A549 (cell line): Measurements from ENCODE around the gene ACER2. TPM values are rescaled to one million over a fixed set of nuclear protein-coding genes. Genes with fewer than 3 reads are reported as not detected.

Source experiments
- ATAC-seq, 2 experiments: fragments of 200-7000 bp in 1 of 2; fragments of >200 bp in 1 of 2; cut with Nextera tagmentation in 1 of 2; cut with Tn5 transposase in 1 of 2; 3 replicates each; pipeline versions ENCODE4 v1.8.0 to v1.9.1; 2018 to 2020; ENCODE audit warnings: mild to moderate bottlenecking in 1 of 2, moderate library complexity in 1 of 2
- CTCF ChIA-PET: fragments of 300-600 bp; sonication (Branson Sonifier 250); formaldehyde crosslinking; extraction: SDS; loops from one replicate; lab custom pipeline; 2021; ENCODE audit warnings: antibody characterized with exemption, inconsistent platforms; lab: Yijun Ruan, JAX
- POLR2A ChIA-PET: fragments of 350-600 bp; formaldehyde crosslinking; extraction: SDS; loops from one replicate; lab custom pipeline; 2021; ENCODE audit warnings: antibody characterized with exemption, inconsistent platforms; lab: Yijun Ruan, JAX
- DNase-seq, 2 experiments: peaks; one replicate each; pipeline versions ENCODE4 v3.0.0 to v3.0.0-alpha.2; 2011 to 2016; ENCODE audit warnings: low read depth in 1 of 2, low spot score in 1 of 2
- FAIRE-seq: peaks from 2 replicates; lab custom pipeline; 2011; peaks lifted over from hg19 to GRCh38; lab: Jason Lieb, UNC
- H3K27ac ChIP-seq, 2 experiments: fragments of >200 bp; sonication (Bioruptor Twin); formaldehyde crosslinking; 3 replicates each; pipeline ENCODE4 v1.5.1; 2016 to 2017
- H3K4me1 ChIP-seq: fragments of >200 bp; sonication (Bioruptor Twin); formaldehyde crosslinking; 3 replicates; pipeline ENCODE4 v1.6.1; 2016
- H3K4me2 ChIP-seq: fragments of >200 bp; sonication (Bioruptor Twin); formaldehyde crosslinking; 3 replicates; pipeline ENCODE4 v1.6.1; 2016
- H3K4me3 ChIP-seq: fragments of >200 bp; sonication (Bioruptor Twin); formaldehyde crosslinking; 3 replicates; pipeline ENCODE4 v1.5.1; 2016
- H3K9me3 ChIP-seq: fragments of >200 bp; sonication (Bioruptor Twin); formaldehyde crosslinking; 3 replicates; pipeline ENCODE4 v1.6.1; 2016
- BHLHE40 ChIP-seq: IDR thresholded peaks from 2 replicates; pipeline ENCODE4 v1.6.1; 2012; ENCODE audit warnings: low read depth, low read length, inconsistent platforms
- CHD2 ChIP-seq: fragments of 150-350 bp; IDR thresholded peaks from 2 replicates; pipeline ENCODE4 v1.6.1; 2014; ENCODE audit warnings: low read length; ENCODE audit not compliant: partially characterized antibody
- CHD4 ChIP-seq: fragments of 200-600 bp; sonication (generic); IDR thresholded peaks from 2 replicates; pipeline ENCODE4 v1.6.1; 2016; ENCODE audit warnings: antibody characterized with exemption, mild to moderate bottlenecking, borderline replicate concordance
- ELK1 ChIP-seq: fragments of 150-350 bp; IDR thresholded peaks from 2 replicates; pipeline ENCODE4 v1.6.1; 2014; ENCODE audit warnings: low read depth, mild to moderate bottlenecking, low read length
- EP300 ChIP-seq, 2 experiments: fragments of >200 bp; sonication (Bioruptor Twin); formaldehyde crosslinking; IDR thresholded peaks; 2 replicates in 1 of 2; 3 replicates in 1 of 2; pipeline ENCODE4 v1.6.1; 2016 to 2017
- FOSB ChIP-seq: fragments of 250-450 bp; sonication (Bioruptor Pico); IDR thresholded peaks from 2 replicates; pipeline ENCODE4 v1.5.0; 2020; ENCODE audit warnings: mild to moderate bottlenecking, moderate library complexity
- HMGXB4 ChIP-seq: fragments of 250-450 bp; sonication (Bioruptor Pico); IDR thresholded peaks from 2 replicates; pipeline ENCODE4 v1.5.0; 2021; ENCODE audit warnings: mild to moderate bottlenecking, moderate library complexity, borderline replicate concordance
- MAFK ChIP-seq: fragments of 450-650 bp; IDR thresholded peaks from 2 replicates; pipeline ENCODE4 v1.6.1; 2014; ENCODE audit not compliant: partially characterized antibody
- MAX ChIP-seq: IDR thresholded peaks from 2 replicates; pipeline ENCODE4 v1.6.1; 2012
- NFE2L2 ChIP-seq: fragments of 150-350 bp; conservative IDR thresholded peaks from 2 replicates; pipeline ENCODE4 v1.6.1; 2014; ENCODE audit warnings: low read length
- NPAS2 ChIP-seq: fragments of 250-450 bp; sonication (Bioruptor Pico); IDR thresholded peaks from 2 replicates; pipeline ENCODE4 v1.8.0; 2022; ENCODE audit warnings: mild to moderate bottlenecking, moderate library complexity, borderline replicate concordance
- NR3C1 ChIP-seq: fragments of >200 bp; sonication (Bioruptor Twin); formaldehyde crosslinking; IDR thresholded peaks from 3 replicates; pipeline ENCODE4 v1.6.1; 2017
- PBX3 ChIP-seq: IDR thresholded peaks from 2 replicates; pipeline ENCODE4 v1.6.1; 2012
- POLR2AphosphoS2 ChIP-seq: conservative IDR thresholded peaks from 2 replicates; pipeline ENCODE4 v1.6.1; 2012; ENCODE audit warnings: low read length, improper control_type of control experiment, inconsistent platforms
- RFX5 ChIP-seq: fragments of 450-650 bp; IDR thresholded peaks from 2 replicates; pipeline ENCODE4 v1.7.1; 2014; ENCODE audit warnings: antibody characterized with exemption, mild to moderate bottlenecking, moderate library complexity
- SREBF2 ChIP-seq: fragments of 450-650 bp; IDR thresholded peaks from 2 replicates; pipeline ENCODE4 v1.6.1; 2014; ENCODE audit warnings: mild to moderate bottlenecking, moderate library complexity
- TP53 ChIP-seq: fragments of 250-450 bp; sonication (Bioruptor Pico); IDR thresholded peaks from 2 replicates; pipeline ENCODE4 v1.5.0; 2021; ENCODE audit warnings: mild to moderate bottlenecking, moderate library complexity
- USF2 ChIP-seq: fragments of 450-650 bp; IDR thresholded peaks from 2 replicates; pipeline ENCODE4 v1.6.1; 2014; ENCODE audit warnings: antibody characterized with exemption
- ZC3H11A ChIP-seq: fragments of 450-650 bp; IDR thresholded peaks from 2 replicates; pipeline ENCODE4 v1.6.1; 2014; ENCODE audit warnings: antibody characterized with exemption, mild to moderate bottlenecking
- ZFP36 ChIP-seq: fragments of 450-650 bp; IDR thresholded peaks from 2 replicates; pipeline ENCODE4 v1.6.1; 2014; ENCODE audit warnings: borderline replicate concordance; ENCODE audit not compliant: partially characterized antibody
- ZNF302 ChIP-seq: fragments of 250-450 bp; sonication (Bioruptor Pico); IDR thresholded peaks from 2 replicates; pipeline ENCODE4 v1.9.0; 2021; ENCODE audit warnings: inconsistent platforms, mild to moderate bottlenecking, moderate library complexity
- WGBS: methylation state at CpG from one replicate; pipeline ENCODE4 v1.1.6; 2017; ENCODE audit errors: missing lambda C conversion rate; 5-methylcytosine and 5-hydroxymethylcytosine counted together
- polyA plus RNA-seq, 4 experiments: library from polyadenylated mRNA; depleted of rRNA in 3 of 4; stranded (reverse); fragments of >200 nt; fragmentation: RNase III in 1 of 4; extraction: RNeasy Plus Mini Kit Qiagen cat#74134 plus additional on column Dnase treatment in 1 of 4; gene quantifications; 2 replicates in 3 of 4; 3 replicates in 1 of 4; pipeline ENCODE4 v1.2.3, GENCODE V29; 2011 to 2017

Gene ACER2
- polyA plus RNA-seq, 2 of the 4 experiments (the other 2 are of a cell fraction), result 1.1 to 3.7 TPM

GRCh38 chr9:19469271-19469670 lies 60.5 kb downstream of the ACER2 start:
- CTCF ChIA-PET, result no interaction called here
- WGBS, result 25% methylated on average over 3 of the region's 3 CpGs
- Histone ChIP-seq H3K4me1 (no peaks in the 10 kb centered on the region), H3K9me3 (no peaks in the 10 kb centered on the region), H3K4me3 (no peak overlapping the region), H3K4me2 (no peak overlapping the region), H3K27ac (no peak overlapping the region)
- DNase-seq (no peak), ATAC-seq (no peak), FAIRE-seq (no peak)
- POLR2A ChIA-PET, result no interaction called here
- TF ChIP-seq USF2, result no peak
- no peak for TF ChIP-seq TP53 (CRISPR knock-in tag)
- no peak for TF ChIP-seq NR3C1
- TF ChIP-seq PBX3, result no peak
- no peak for TF ChIP-seq BHLHE40
- no peak for TF ChIP-seq CHD4
- no peak for TF ChIP-seq FOSB (CRISPR knock-in tag)
- TF ChIP-seq NPAS2 (CRISPR knock-in tag), result no peak
- no peak for TF ChIP-seq MAX
- TF ChIP-seq ELK1, result no peak
- no peak for TF ChIP-seq NFE2L2
- no peak for TF ChIP-seq EP300 (IDR thresholded peaks at IDR 0.05)
- no peak for TF ChIP-seq POLR2AphosphoS2
- no peak for TF ChIP-seq MAFK
- TF ChIP-seq ZNF302 (CRISPR knock-in tag), result no peak
- TF ChIP-seq CHD2, result no peak
- no peak for TF ChIP-seq HMGXB4 (CRISPR knock-in tag)
- TF ChIP-seq RFX5, result no peak
- no peak for TF ChIP-seq ZFP36

GRCh38 chr9:19470567-19470966 lies 61.8 kb downstream of the ACER2 start:
- Histone ChIP-seq H3K4me2 (no peak overlapping the region), H3K9me3 (no peaks in the 10 kb centered on the region), H3K4me3 (no peak overlapping the region), H3K4me1 (no peaks in the 10 kb centered on the region), H3K27ac (no peak overlapping the region)
- ATAC-seq (no peak), DNase-seq (no peak), FAIRE-seq (no peak)
- ChIA-PET POLR2A (no interaction called here), CTCF (interaction anchor here (0.7 to 1.7 kb wide), 10 partner anchors 10 to 453 kb away, joined by 3 to 10 read pairs (median 5); no protein-coding TSS in a partner anchor)
- no peak for TF ChIP-seq ZC3H11A
- no peak for TF ChIP-seq SREBF2
- WGBS, result 27% methylated on average over 5 of the region's 5 CpGs
